GM12878 (cell line): ENCODE data around the gene ZNF670. TPM values are rescaled to one million over a fixed set of nuclear protein-coding genes. Genes with fewer than 3 reads are reported as not detected.
A peak's percentile ranks its signal among the peaks of the same experiment; 100 is the strongest.

Experiments
- ATAC-seq: fragments of 200-7000 bp; cut with Tn5 transposase; 3 replicates; pipeline ENCODE4 v1.9.1; 2020; ENCODE audit warnings: mild to moderate bottlenecking, moderate library complexity
- BruUV-seq: library from RNA; stranded (reverse); fragments of 400-500 nt; replicated peaks from 2 replicates; lab custom pipeline; 2021; lab: Mats Ljungman, UMichigan
- CTCF ChIA-PET: fragments of 300-600 bp; sonication (Branson Sonifier 250); formaldehyde crosslinking; extraction: SDS; loops from one replicate; lab custom pipeline; 2021; ENCODE audit warnings: inconsistent platforms; lab: Yijun Ruan, JAX
- POLR2A ChIA-PET: fragments of 350-600 bp; formaldehyde crosslinking; extraction: SDS; loops from one replicate; lab custom pipeline; 2021; ENCODE audit warnings: inconsistent platforms; lab: Charles Lee
- RAD21 ChIA-PET: fragments of 300-600 bp; sonication (Branson Sonifier 250); formaldehyde crosslinking; loops from one replicate; lab custom pipeline; 2023; ENCODE audit warnings: antibody characterized with exemption; ENCODE audit not compliant: unreplicated experiment; lab: Charles Lee
- SMC1A ChIA-PET: fragments of 300-600 bp; sonication (Branson Sonifier 250); formaldehyde crosslinking; loops from one replicate; lab custom pipeline; 2023; ENCODE audit not compliant: unreplicated experiment, uncharacterized antibody; lab: Charles Lee
- DNase-seq: peaks from one replicate; pipeline ENCODE4 v3.0.0-alpha.2; 2011; ENCODE audit warnings: low read depth, low spot score
- FAIRE-seq: peaks from 3 replicates; lab custom pipeline; 2011; peaks lifted over from hg19 to GRCh38; lab: Jason Lieb, UNC
- H2AFZ ChIP-seq: 2 replicates; pipeline ENCODE4 v1.6.0; 2011; ENCODE audit warnings: low read depth, low read length, control low read depth; ENCODE audit not compliant: control insufficient read depth
- H3K27ac ChIP-seq: 2 replicates; pipeline ENCODE4 v1.5.1; 2011; ENCODE audit warnings: control low read depth; ENCODE audit not compliant: control insufficient read depth, insufficient read depth
- H3K27me3 ChIP-seq, 2 experiments: replicated peaks in 1 of 2; 2 replicates each; pipeline versions ENCODE4 v1.6.0 to v1.6.1; 2011; ENCODE audit warnings: low read length in 1 of 2; ENCODE audit not compliant: control insufficient read depth in 2 of 2, insufficient read depth in 2 of 2
- H3K36me3 ChIP-seq, 2 experiments: 2 replicates each; pipeline ENCODE4 v1.5.1; 2011; ENCODE audit warnings: low read length in 1 of 2; ENCODE audit not compliant: control insufficient read depth in 2 of 2, insufficient read depth in 2 of 2
- H3K4me1 ChIP-seq: 2 replicates; pipeline ENCODE4 v1.6.1; 2011; ENCODE audit warnings: mild to moderate bottlenecking, low read length, moderate library complexity, mixed read lengths; ENCODE audit not compliant: control insufficient read depth, insufficient read depth
- H3K4me2 ChIP-seq: 2 replicates; pipeline ENCODE4 v1.6.0; 2011; ENCODE audit warnings: control low read depth; ENCODE audit not compliant: control insufficient read depth, insufficient read depth
- H3K4me3 ChIP-seq: fragments of 200-600 bp; sonication (generic); 2 replicates; pipeline ENCODE4 v1.5.1; 2016
- H3K79me2 ChIP-seq: 2 replicates; pipeline ENCODE4 v1.6.0; 2011; ENCODE audit warnings: low read length; ENCODE audit not compliant: control insufficient read depth, insufficient read depth
- H3K9ac ChIP-seq: 2 replicates; pipeline ENCODE4 v1.8.0; 2011; ENCODE audit warnings: low read length, control low read depth, mixed read lengths; ENCODE audit not compliant: control insufficient read depth, insufficient read depth
- H3K9me3 ChIP-seq: replicated peaks from 3 replicates; pipeline ENCODE4 v1.5.1; 2011; ENCODE audit warnings: mild to moderate bottlenecking, low read length; ENCODE audit not compliant: control insufficient read depth, insufficient read depth
- H4K20me1 ChIP-seq: 2 replicates; pipeline ENCODE4 v1.6.0; 2011; ENCODE audit not compliant: control insufficient read depth, insufficient read depth
- BCL11A ChIP-seq: IDR thresholded peaks from 2 replicates; pipeline ENCODE4 v1.6.1; 2011; ENCODE audit warnings: low read depth, low read length
- BMI1 ChIP-seq: fragments of 450-650 bp; IDR thresholded peaks from 2 replicates; pipeline ENCODE4 v1.6.1; 2016; ENCODE audit warnings: mild to moderate bottlenecking, moderate library complexity, borderline replicate concordance
- BRCA1 ChIP-seq: IDR thresholded peaks from 2 replicates; pipeline ENCODE4 v1.6.1; 2011; ENCODE audit warnings: low read depth, low read length, improper control_type of control experiment
- CEBPB ChIP-seq, 2 experiments: fragments of 150-350 bp in 1 of 2; IDR thresholded peaks; 2 replicates each; pipeline ENCODE4 v1.6.1; 2012 to 2014; ENCODE audit warnings: low read depth in 2 of 2, low read length in 2 of 2, borderline replicate concordance in 1 of 2, inconsistent platforms in 1 of 2
- CHD1 ChIP-seq: IDR thresholded peaks from 2 replicates; pipeline ENCODE4 v1.6.1; 2012; ENCODE audit warnings: low read depth, low read length, improper control_type of control experiment
- EED ChIP-seq: sonication (generic); IDR thresholded peaks from 2 replicates; pipeline ENCODE4 v1.6.1; 2016; ENCODE audit warnings: antibody characterized with exemption, low read depth
- FOS ChIP-seq: IDR thresholded peaks from 3 replicates; pipeline ENCODE4 v1.6.1; 2011; ENCODE audit warnings: borderline replicate concordance; ENCODE audit not compliant: insufficient read length; ENCODE audit errors: extremely low read depth
- HDGF ChIP-seq: fragments of 450-650 bp; IDR thresholded peaks from 2 replicates; pipeline ENCODE4 v1.6.1; 2016; ENCODE audit warnings: antibody characterized with exemption
- HSF1 ChIP-seq: fragments of 150-350 bp; IDR thresholded peaks from 2 replicates; pipeline ENCODE4 v1.6.1; 2014; ENCODE audit warnings: mild to moderate bottlenecking, low read depth, low read length
- IRF3 ChIP-seq: fragments of 450-650 bp; IDR thresholded peaks from 2 replicates; pipeline ENCODE4 v1.6.1; 2014; ENCODE audit warnings: mild to moderate bottlenecking
- IRF4 ChIP-seq: IDR thresholded peaks from 2 replicates; pipeline ENCODE4 v1.6.1; 2011; ENCODE audit warnings: low read depth, low read length
- NR2C2 ChIP-seq: IDR thresholded peaks from 2 replicates; pipeline ENCODE4 v1.6.1; 2011; ENCODE audit warnings: borderline replicate concordance, low read depth; ENCODE audit not compliant: control insufficient read depth, insufficient read length
- PBX3 ChIP-seq: IDR thresholded peaks from 2 replicates; pipeline ENCODE4 v1.6.1; 2011; ENCODE audit warnings: mild to moderate bottlenecking, low read depth, low read length, moderate library complexity; ENCODE audit not compliant: insufficient replicate concordance
- RCOR1 ChIP-seq: conservative IDR thresholded peaks from 2 replicates; pipeline ENCODE4 v1.6.1; 2012; ENCODE audit warnings: low read depth, low read length, improper control_type of control experiment
- SKIL ChIP-seq: fragments of 450-650 bp; IDR thresholded peaks from 2 replicates; pipeline ENCODE4 v1.6.1; 2017; ENCODE audit warnings: mild to moderate bottlenecking, low read depth, inconsistent platforms; ENCODE audit not compliant: poor library complexity, severe bottlenecking
- SPI1 ChIP-seq: IDR thresholded peaks from 2 replicates; pipeline ENCODE4 v1.6.1; 2011; ENCODE audit warnings: low read depth, mild to moderate bottlenecking, low read length, moderate library complexity, borderline replicate concordance; ENCODE audit not compliant: insufficient read depth
- ZBED1 ChIP-seq: IDR thresholded peaks from 2 replicates; pipeline ENCODE4 v1.6.1; 2016; ENCODE audit warnings: borderline replicate concordance
- ZSCAN29 ChIP-seq: fragments of 450-650 bp; IDR thresholded peaks from 2 replicates; pipeline ENCODE4 v1.6.1; 2017; ENCODE audit warnings: mild to moderate bottlenecking, moderate library complexity
- ZZZ3 ChIP-seq: IDR thresholded peaks from 2 replicates; pipeline ENCODE4 v1.6.1; 2011; ENCODE audit warnings: low read depth; ENCODE audit not compliant: control insufficient read depth, insufficient read length
- WGBS: methylation state at CpG from one replicate; pipeline ENCODE4 v1.1.6; 2016; ENCODE audit warnings: low lambda C conversion rate; ENCODE audit not compliant: insufficient replicate concordance, insufficient coverage; ENCODE audit errors: missing lambda C conversion rate; 5-methylcytosine and 5-hydroxymethylcytosine counted together
- in situ Hi-C: fragments of 300-500 bp; cut with MboI; formaldehyde crosslinking; loops from 9 replicates; pipeline ENCODE4 v1.14.3; 2018; ENCODE audit warnings: mixed read lengths
- intact Hi-C: fragments of 100-400 bp; cut with micrococcal nuclease; formaldehyde crosslinking; loops from one replicate; pipeline ENCODE4 v1.14.2; 2022; ENCODE audit not compliant: unreplicated experiment
- polyA plus RNA-seq, 11 experiments: library from polyadenylated mRNA; depleted of rRNA in 4 of 11; unstranded in 6 of 11; stranded (reverse) in 5 of 11; fragments of >200 nt; fragmentation: Nextera tagmentation in 4 of 11; fragmentation: Illumina TruSeq in 1 of 11; extraction: Ambion mirVana in 4 of 11; extraction: Trizol in 1 of 11; gene quantifications; 1 replicate in 1 of 11; 2 replicates in 10 of 11; pipeline versions ENCODE4 v1.2.1 to v1.2.3, GENCODE V29; 2011 to 2016; ENCODE audit warnings: inconsistent platforms in 2 of 11, missing spikeins in 2 of 11, low read depth in 1 of 11
- total RNA-seq, 4 experiments: library from RNA; depleted of rRNA in 3 of 4; stranded (reverse); fragments of >200 nt in 3 of 4; fragmentation: Illumina TruSeq in 1 of 4; extraction: Trizol in 1 of 4; gene quantifications; 2 replicates each; pipeline versions ENCODE4 v1.2.1 to v1.2.3, GENCODE V29; 2013 to 2021

Gene ZNF670
- total and polyA plus RNA-seq, 10 of the 15 experiments (the other 5 are each of a cell fraction or from before 2014, with no cell fraction given) = 3.0 to 9.0 (median 5.3) TPM

GRCh38 chr1:247119600-247120407 lies 41.2 kb upstream of the ZNF670 start:
- Histone ChIP-seq H3K79me2 (no peaks in the 10 kb centered on the region), H3K4me3 (no peak overlapping the region), H3K9me3 (no peaks in the 10 kb centered on the region; the same call in 2 of the 3 replicates), H3K27me3 (no peaks in the 10 kb centered on the region), H3K27ac (no peak overlapping the region), H3K4me1 (no peaks in the 10 kb centered on the region), H3K36me3 (no peaks in the 10 kb centered on the region), H3K9ac (no peak overlapping the region), H4K20me1 (no peaks in the 10 kb centered on the region), H3K4me2 (no peak overlapping the region), H2AFZ (no peak overlapping the region)
- whole genome bisulfite sequencing = 93% methylated on average over 19 of the region's 22 CpGs
- DNase-seq (no peak), FAIRE-seq (no peak), ATAC-seq (peak; percentile 38)
- ChIA-PET CTCF (interaction anchor here (0.5 kb wide), 1 partner anchor 60 kb away, joined by 3 read pairs; no protein-coding TSS in a partner anchor), POLR2A (no interaction called here), SMC1A (no interaction called here), RAD21 (no interaction called here)
- intact Hi-C loops (no loop called here), in situ Hi-C loops (no loop called here)
- TF ChIP-seq IRF4 = no peak
- TF ChIP-seq CEBPB (IDR thresholded peaks at IDR 0.05; ENCODE audit: borderline replicate concordance in 1 of 2, low read depth in 2 of 2, low read length in 2 of 2) = no peak
- no peak for TF ChIP-seq HSF1
- no peak for TF ChIP-seq ZSCAN29
- no peak for TF ChIP-seq NR2C2
- TF ChIP-seq PBX3 = no peak
- no peak for TF ChIP-seq ZBED1
- no peak for TF ChIP-seq HDGF
- no peak for TF ChIP-seq RCOR1
- TF ChIP-seq CHD1 = no peak
- TF ChIP-seq BRCA1 = no peak
- TF ChIP-seq BMI1 = no peak
- TF ChIP-seq EED = no peak
- TF ChIP-seq BCL11A = no peak
- TF ChIP-seq FOS = no peak
- TF ChIP-seq ZZZ3 = no peak
- no peak for TF ChIP-seq IRF3
- TF ChIP-seq SPI1 = no peak
- no peak for TF ChIP-seq SKIL
- no TSS peak for BruUV-seq
